K562 (cell line): Measurements from ENCODE around the gene FAM124B. TPM values are rescaled to one million over a fixed set of nuclear protein-coding genes. Genes with fewer than 3 reads are reported as not detected.

ENCODE experiments used
- CHD1 ChIP-seq: fragments of 200-600 bp; sonication (generic); IDR thresholded peaks from one replicate; pipeline ENCODE4 v1.6.1; 2012; ENCODE audit warnings: mild to moderate bottlenecking, moderate library complexity, low read length, inconsistent platforms
- E2F3 ChIP-seq: fragments of 250-450 bp; sonication (Bioruptor Pico); IDR thresholded peaks from 2 replicates; pipeline ENCODE4 v1.4.0; 2020; ENCODE audit warnings: mild to moderate bottlenecking
- FOS ChIP-seq: IDR thresholded peaks from 3 replicates; pipeline ENCODE4 v1.6.1; 2011; ENCODE audit not compliant: insufficient read length; ENCODE audit errors: extremely low read depth
- JUND ChIP-seq, 2 experiments: IDR thresholded peaks; 2 replicates in 1 of 2; 3 replicates in 1 of 2; pipeline ENCODE4 v1.6.1; 2011; ENCODE audit warnings: borderline replicate concordance in 2 of 2, low read depth in 2 of 2, low read length in 2 of 2, improper control_type of control experiment in 1 of 2, missing biosample characterization in 1 of 2, missing genetic modification characterization in 1 of 2, missing genetic modification reagents in 1 of 2
- L3MBTL2 ChIP-seq: fragments of 450-650 bp; IDR thresholded peaks from 2 replicates; pipeline ENCODE4 v1.6.1; 2016; ENCODE audit warnings: mild to moderate bottlenecking, moderate library complexity
- MEIS2 ChIP-seq: fragments of 450-650 bp; IDR thresholded peaks from 2 replicates; pipeline ENCODE4 v1.6.1; 2014; ENCODE audit warnings: mild to moderate bottlenecking; ENCODE audit not compliant: partially characterized antibody
- MTA3 ChIP-seq: fragments of 450-650 bp; formaldehyde crosslinking; IDR thresholded peaks from 2 replicates; pipeline ENCODE4 v1.6.1; 2017; ENCODE audit warnings: mild to moderate bottlenecking, borderline replicate concordance
- MYC ChIP-seq, 2 experiments: fragments of 250-450 bp in 1 of 2; sonication (Bioruptor Pico) in 1 of 2; IDR thresholded peaks; 2 replicates each; pipeline versions ENCODE4 v1.5.1 to v1.6.1; 2012 to 2021; ENCODE audit warnings: low read depth in 2 of 2, borderline replicate concordance in 1 of 2, improper control_type of control experiment in 1 of 2, low read length in 1 of 2, mild to moderate bottlenecking in 1 of 2, moderate library complexity in 1 of 2
- NCOA6 ChIP-seq: fragments of 450-650 bp; IDR thresholded peaks from 2 replicates; pipeline ENCODE4 v1.6.1; 2017; ENCODE audit warnings: mild to moderate bottlenecking
- SMC3 ChIP-seq: conservative IDR thresholded peaks from 2 replicates; pipeline ENCODE4 v1.6.1; 2011; ENCODE audit warnings: low read depth, low read length, improper control_type of control experiment; ENCODE audit not compliant: insufficient read depth
- polyA plus RNA-seq, 8 experiments: library from polyadenylated mRNA; depleted of rRNA in 4 of 8; stranded (reverse) in 5 of 8; unstranded in 3 of 8; fragments of >200 nt; fragmentation: Nextera tagmentation in 2 of 8; fragmentation: Illumina TruSeq in 1 of 8; extraction: Ambion mirVana in 2 of 8; extraction: Trizol in 1 of 8; gene quantifications; 2 replicates each; pipeline versions ENCODE4 v1.2.1 to v1.2.3, GENCODE V29; 2011 to 2014; ENCODE audit warnings: inconsistent platforms in 1 of 8, missing spikeins in 1 of 8
- total RNA-seq, 7 experiments: library from RNA; depleted of rRNA in 6 of 7; stranded (reverse); fragments of >200 nt in 6 of 7; fragmentation: Illumina TruSeq in 2 of 7; extraction: Trizol in 2 of 7; gene quantifications; 2 replicates each; pipeline versions ENCODE4 v1.2.1 to v1.2.3, GENCODE V29; 2011 to 2021; ENCODE audit warnings: low replicate concordance in 1 of 7
- TF ChIP-seq, protein P1 (sequence below), 2 experiments: fragments of 200-800 bp in 1 of 2; sonication (Bioruptor generic) in 1 of 2; sonication (generic) in 1 of 2; formaldehyde crosslinking in 1 of 2; IDR thresholded peaks in 1 of 2; conservative IDR thresholded peaks in 1 of 2; 2 replicates each; pipeline versions ENCODE4 v1.5.0 to v1.6.1; 2016 to 2020; ENCODE audit warnings: missing compliant biosample characterization in 1 of 2, missing genetic modification characterization in 1 of 2, missing genetic modification reagents in 1 of 2
- TF ChIP-seq, protein P2 (sequence below), 2 experiments: fragments of 450-650 bp in 1 of 2; sonication (generic) in 1 of 2; formaldehyde crosslinking in 1 of 2; IDR thresholded peaks; 2 replicates each; pipeline versions ENCODE4 v1.7.1 to v1.9.0; 2016 to 2022; ENCODE audit warnings: inconsistent platforms in 1 of 2, mild to moderate bottlenecking in 1 of 2, missing genetic modification reagents in 1 of 2
- TF ChIP-seq, protein P3 (sequence below), 2 experiments: fragments of 450-650 bp in 1 of 2; sonication (generic) in 1 of 2; formaldehyde crosslinking in 1 of 2; IDR thresholded peaks in 1 of 2; conservative IDR thresholded peaks in 1 of 2; 2 replicates each; pipeline versions ENCODE4 v1.6.1 to v1.8.1; 2016 to 2023; ENCODE audit warnings: mild to moderate bottlenecking in 2 of 2, moderate library complexity in 2 of 2, inconsistent platforms in 1 of 2, missing genetic modification reagents in 1 of 2

FAM124B gene
- total and polyA plus RNA-seq, 9 of the 15 experiments (the other 6 are each of a cell fraction or from before 2014, with no cell fraction given), result 6.2 to 21.4 (median 9.3) TPM

DNA sequence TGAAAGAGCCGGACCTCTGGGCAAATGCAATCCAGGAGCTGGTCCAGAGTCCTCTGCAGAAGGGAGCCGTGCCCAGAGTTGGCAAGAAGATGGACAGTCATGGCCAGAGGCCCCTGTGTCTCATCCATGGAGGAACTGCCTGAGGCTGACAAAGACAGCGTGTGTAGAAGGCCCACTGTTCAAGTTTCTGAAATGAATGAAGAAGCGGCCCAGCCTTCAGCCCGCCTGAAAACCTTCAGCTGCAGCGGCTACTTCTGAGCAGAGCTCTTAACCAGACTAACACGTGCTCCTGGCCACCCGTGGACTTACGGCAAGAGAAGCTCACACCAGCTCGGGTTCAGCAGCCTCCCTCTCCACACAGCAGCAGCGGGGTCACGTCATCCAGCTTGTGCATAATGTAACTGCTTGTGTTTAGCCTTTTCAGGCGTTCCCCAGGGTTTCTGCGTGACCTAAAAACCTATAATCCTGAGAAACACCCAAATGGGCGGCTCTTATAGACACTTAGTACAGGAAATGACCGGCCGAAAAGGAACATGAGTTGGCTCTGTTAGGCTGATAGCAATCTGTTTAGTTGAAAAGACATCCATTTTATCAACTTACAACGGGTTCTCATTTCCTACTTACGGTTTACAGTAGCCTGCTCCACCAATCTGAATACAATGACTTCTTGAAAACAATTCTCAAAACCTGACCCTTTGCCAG, at the start of gene FAM124B (continued):
- TF ChIP-seq, protein P1, sequence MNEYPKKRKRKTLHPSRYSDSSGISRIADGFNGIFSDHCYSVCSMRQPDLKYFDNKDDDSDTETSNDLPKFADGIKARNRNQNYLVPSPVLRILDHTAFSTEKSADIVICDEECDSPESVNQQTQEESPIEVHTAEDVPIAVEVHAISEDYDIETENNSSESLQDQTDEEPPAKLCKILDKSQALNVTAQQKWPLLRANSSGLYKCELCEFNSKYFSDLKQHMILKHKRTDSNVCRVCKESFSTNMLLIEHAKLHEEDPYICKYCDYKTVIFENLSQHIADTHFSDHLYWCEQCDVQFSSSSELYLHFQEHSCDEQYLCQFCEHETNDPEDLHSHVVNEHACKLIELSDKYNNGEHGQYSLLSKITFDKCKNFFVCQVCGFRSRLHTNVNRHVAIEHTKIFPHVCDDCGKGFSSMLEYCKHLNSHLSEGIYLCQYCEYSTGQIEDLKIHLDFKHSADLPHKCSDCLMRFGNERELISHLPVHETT (CRISPR knock-in tag; conservative IDR thresholded peaks at IDR 0.05 in 1 of 2, IDR thresholded peaks at IDR 0.05 in 1 of 2), result peak in 1 of 2 experiments; percentile 51; a peak in 1 of 4 replicates
- TF ChIP-seq CHD1 (no peak), MEIS2 (peak; percentile 32), L3MBTL2 (peak; percentile 83), SMC3 (no peak), NCOA6 (no peak), MTA3 (0 out of 2 replicates have a peak, but pooled peaks have one; percentile 55), JUND (IDR thresholded peaks at IDR 0.05; ENCODE audit: borderline replicate concordance, low read depth, low read length) (no peak), JUND (tag; IDR thresholded peaks at IDR 0.05; ENCODE audit: borderline replicate concordance, low read depth, low read length) (peak; percentile 42; the same call in 1 of the 3 replicates), FOS (no peak), E2F3 (CRISPR knock-in tag) (no peak), MYC (IDR thresholded peaks at IDR 0.05; ENCODE audit: low read depth, low read length) (peak; percentile 72), MYC (CRISPR knock-in tag; IDR thresholded peaks at IDR 0.05; ENCODE audit: borderline replicate concordance, low read depth) (no peak)
- TF ChIP-seq, protein P2, sequence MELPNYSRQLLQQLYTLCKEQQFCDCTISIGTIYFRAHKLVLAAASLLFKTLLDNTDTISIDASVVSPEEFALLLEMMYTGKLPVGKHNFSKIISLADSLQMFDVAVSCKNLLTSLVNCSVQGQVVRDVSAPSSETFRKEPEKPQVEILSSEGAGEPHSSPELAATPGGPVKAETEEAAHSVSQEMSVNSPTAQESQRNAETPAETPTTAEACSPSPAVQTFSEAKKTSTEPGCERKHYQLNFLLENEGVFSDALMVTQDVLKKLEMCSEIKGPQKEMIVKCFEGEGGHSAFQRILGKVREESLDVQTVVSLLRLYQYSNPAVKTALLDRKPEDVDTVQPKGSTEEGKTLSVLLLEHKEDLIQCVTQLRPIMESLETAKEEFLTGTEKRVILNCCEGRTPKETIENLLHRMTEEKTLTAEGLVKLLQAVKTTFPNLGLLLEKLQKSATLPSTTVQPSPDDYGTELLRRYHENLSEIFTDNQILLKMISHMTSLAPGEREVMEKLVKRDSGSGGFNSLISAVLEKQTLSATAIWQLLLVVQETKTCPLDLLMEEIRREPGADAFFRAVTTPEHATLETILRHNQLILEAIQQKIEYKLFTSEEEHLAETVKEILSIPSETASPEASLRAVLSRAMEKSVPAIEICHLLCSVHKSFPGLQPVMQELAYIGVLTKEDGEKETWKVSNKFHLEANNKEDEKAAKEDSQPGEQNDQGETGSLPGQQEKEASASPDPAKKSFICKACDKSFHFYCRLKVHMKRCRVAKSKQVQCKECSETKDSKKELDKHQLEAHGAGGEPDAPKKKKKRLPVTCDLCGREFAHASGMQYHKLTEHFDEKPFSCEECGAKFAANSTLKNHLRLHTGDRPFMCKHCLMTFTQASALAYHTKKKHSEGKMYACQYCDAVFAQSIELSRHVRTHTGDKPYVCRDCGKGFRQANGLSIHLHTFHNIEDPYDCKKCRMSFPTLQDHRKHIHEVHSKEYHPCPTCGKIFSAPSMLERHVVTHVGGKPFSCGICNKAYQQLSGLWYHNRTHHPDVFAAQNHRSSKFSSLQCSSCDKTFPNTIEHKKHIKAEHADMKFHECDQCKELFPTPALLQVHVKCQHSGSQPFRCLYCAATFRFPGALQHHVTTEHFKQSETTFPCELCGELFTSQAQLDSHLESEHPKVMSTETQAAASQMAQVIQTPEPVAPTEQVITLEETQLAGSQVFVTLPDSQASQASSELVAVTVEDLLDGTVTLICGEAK (IDR thresholded peaks at IDR 0.05), result 0 out of 2 replicates have a peak, but pooled peaks have one; percentile 27
- TF ChIP-seq, protein P2 (CRISPR knock-in tag; IDR thresholded peaks at IDR 0.05), result no peak
- TF ChIP-seq, protein P3, sequence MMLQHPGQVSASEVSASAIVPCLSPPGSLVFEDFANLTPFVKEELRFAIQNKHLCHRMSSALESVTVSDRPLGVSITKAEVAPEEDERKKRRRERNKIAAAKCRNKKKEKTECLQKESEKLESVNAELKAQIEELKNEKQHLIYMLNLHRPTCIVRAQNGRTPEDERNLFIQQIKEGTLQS (IDR thresholded peaks at IDR 0.05), result peak; percentile 43; the same call in 1 of the 2 replicates
- TF ChIP-seq, protein P3 (CRISPR knock-in tag; conservative IDR thresholded peaks at IDR 0.05), result no peak
